IgD-negative memory B cell (primary cell): ENCODE results near the gene SLF1. TPM values are rescaled to one million over a fixed set of nuclear protein-coding genes. Genes with fewer than 3 reads are reported as not detected.

Source experiments
- H3K27ac Mint-ChIP-seq, 3 donors: one replicate each; pipeline ENCODE4 v1.8.0; 2020 to 2022; ENCODE audit warnings: mild to moderate bottlenecking in 3 of 3, mixed read lengths in 3 of 3, moderate library complexity in 1 of 3
- H3K27me3 Mint-ChIP-seq: one replicate; pipeline ENCODE4 v1.8.0; 2021; ENCODE audit warnings: mixed read lengths
- H3K36me3 Mint-ChIP-seq: one replicate; pipeline ENCODE4 v1.8.0; 2020; ENCODE audit warnings: mild to moderate bottlenecking, mixed read lengths
- H3K4me1 Mint-ChIP-seq, 3 donors: one replicate each; pipeline ENCODE4 v1.8.0; 2020 to 2022; ENCODE audit warnings: mixed read lengths in 3 of 3, mild to moderate bottlenecking in 1 of 3
- H3K4me3 Mint-ChIP-seq, 4 donors: one replicate each; pipeline ENCODE4 v1.8.0; 2020 to 2022; ENCODE audit warnings: mild to moderate bottlenecking in 4 of 4, mixed read lengths in 4 of 4, moderate library complexity in 3 of 4
- H3K9me3 Mint-ChIP-seq, 3 donors: one replicate each; pipeline ENCODE4 v1.8.0; 2020 to 2021; ENCODE audit warnings: mixed read lengths in 3 of 3, mild to moderate bottlenecking in 1 of 3
- polyA plus RNA-seq: library from polyadenylated mRNA; unstranded; fragments of 300-500 nt; fragmentation: Illumina TruSeq; gene quantifications from one replicate; pipeline ENCODE4 v1.2.3, GENCODE V29; 2021

Gene SLF1
- polyA plus RNA-seq, 1 donor from 2014 or later, result 3.9 TPM

DNA sequence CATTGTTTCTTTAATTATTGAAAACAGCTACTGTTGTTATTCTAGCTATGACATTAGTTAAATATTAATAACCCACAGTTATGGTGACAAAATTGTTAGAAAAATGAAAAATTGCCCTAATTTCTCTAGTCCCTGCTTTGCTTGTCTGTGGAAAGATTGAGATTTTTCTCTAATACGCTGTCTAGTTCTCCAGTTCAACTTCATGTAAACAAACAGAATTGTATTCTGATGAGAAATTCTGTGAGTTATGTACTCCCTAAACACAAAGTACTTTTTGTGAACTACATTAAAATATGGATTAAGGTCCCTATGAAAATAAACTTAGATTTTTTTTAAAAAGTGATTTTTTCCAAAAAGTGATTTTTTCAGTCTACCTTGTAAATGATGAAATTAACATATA, 8.7 kb downstream of the SLF1 start:
- Mint-ChIP-seq H3K27ac (no peak overlapping the region), H3K4me1 (peaks cover 11 to 23% (median 15%) of the 10 kb centered on the region in 3 donors), H3K36me3 (peaks cover 3% of the 10 kb centered on the region), H3K9me3 (no peaks in the 10 kb centered on the region), H3K27me3 (no peaks in the 10 kb centered on the region), H3K4me3 (peak overlapping the region in 1 of 4 donors; percentile 9)

DNA sequence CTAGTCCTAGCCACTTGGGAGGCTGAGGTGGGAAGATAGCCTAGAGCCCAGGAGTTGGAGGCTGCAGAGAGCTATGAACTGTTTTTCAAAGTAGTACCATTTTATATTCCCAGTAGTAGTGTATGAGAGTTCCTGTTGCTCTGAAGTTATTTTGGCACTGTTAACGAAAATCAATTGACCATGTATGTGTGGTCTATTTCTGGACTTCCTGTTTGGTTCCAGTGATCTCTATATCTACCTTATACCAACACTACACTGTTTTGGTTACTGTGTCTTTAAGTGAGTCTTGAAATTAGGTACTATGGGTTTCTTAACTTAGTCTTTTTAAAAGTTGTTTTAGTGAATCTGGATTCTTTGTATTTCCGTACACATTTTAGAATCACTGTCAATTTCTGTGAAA, 13.6 kb downstream of the SLF1 start:
- H3K4me1 Mint-ChIP-seq, result peaks cover 10 to 30% (median 13%) of the 10 kb centered on the region in 3 donors
- H3K9me3 Mint-ChIP-seq, result peaks cover 0 to 2% (median 0%) of the 10 kb centered on the region in 3 donors
- H3K36me3 Mint-ChIP-seq, result peaks cover 20% of the 10 kb centered on the region
- peak overlapping the region in 2 of 3 donors; percentile 31 to 36 for H3K27ac Mint-ChIP-seq
- no peaks in the 10 kb centered on the region for H3K27me3 Mint-ChIP-seq
- H3K4me3 Mint-ChIP-seq, result peak overlapping the region in 3 of 4 donors; percentile 23 to 67 (median 34)

DNA sequence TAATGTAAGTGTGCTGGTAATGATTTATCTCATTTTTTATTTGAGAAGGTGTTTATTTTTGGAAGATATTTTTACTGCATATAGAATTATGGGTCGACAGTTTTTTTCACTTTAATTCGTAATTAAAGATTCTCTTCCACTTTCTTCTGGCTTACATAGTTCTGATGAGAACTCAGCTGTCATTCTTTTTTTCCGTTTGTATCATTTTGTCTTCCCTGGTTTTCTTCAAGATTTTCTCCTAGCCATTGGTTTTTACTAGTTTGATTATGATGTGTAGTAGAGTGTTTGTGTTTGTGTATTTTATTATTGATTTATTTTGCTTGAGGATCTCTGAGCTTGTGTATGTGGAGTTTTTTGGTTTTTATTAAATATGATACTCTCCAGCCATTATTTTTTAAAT, 21.7 kb downstream of the SLF1 start:
- H3K9me3 Mint-ChIP-seq, result peaks cover 5 to 9% (median 6%) of the 10 kb centered on the region in 3 donors
- no peak overlapping the region for H3K4me3 Mint-ChIP-seq
- peaks cover 0 to 8% (median 3%) of the 10 kb centered on the region in 3 donors for H3K4me1 Mint-ChIP-seq
- peaks cover 33% of the 10 kb centered on the region for H3K36me3 Mint-ChIP-seq
- no peak overlapping the region for H3K27ac Mint-ChIP-seq
- no peaks in the 10 kb centered on the region for H3K27me3 Mint-ChIP-seq

DNA sequence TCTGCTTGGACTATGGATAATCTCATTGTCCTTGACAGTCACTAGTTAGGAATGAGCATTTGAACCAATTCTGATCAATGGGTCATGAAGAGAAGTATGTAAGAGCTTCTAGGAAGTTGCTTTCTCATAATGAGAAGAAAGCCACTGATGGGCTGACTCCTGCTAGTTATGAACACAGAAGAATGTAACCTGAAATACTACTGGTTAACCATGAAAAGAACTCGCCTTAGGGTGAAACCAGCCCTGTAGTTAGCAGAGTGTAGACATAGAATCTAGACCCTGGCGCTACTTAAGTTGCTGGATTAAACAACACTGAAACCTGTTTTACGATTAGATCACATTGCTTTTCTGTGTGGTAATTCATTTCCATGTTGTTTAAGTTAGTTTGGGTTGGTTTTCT, 26.6 kb downstream of the SLF1 start:
- peaks cover 20% of the 10 kb centered on the region for H3K36me3 Mint-ChIP-seq

GRCh38 chr5:94646758-94647157, 28.3 kb downstream of the SLF1 start:
- Mint-ChIP-seq H3K27ac (no peak overlapping the region), H3K36me3 (peaks cover 9% of the 10 kb centered on the region), H3K4me1 (peaks cover 0 to 4% (median 0%) of the 10 kb centered on the region in 3 donors), H3K27me3 (no peaks in the 10 kb centered on the region), H3K4me3 (no peak overlapping the region), H3K9me3 (no peaks in the 10 kb centered on the region)

More for the DNA sequence above, 26.6 kb downstream of the SLF1 start:
- H3K27me3 Mint-ChIP-seq, result no peaks in the 10 kb centered on the region
- H3K9me3 Mint-ChIP-seq, result peaks cover 2 to 8% (median 6%) of the 10 kb centered on the region in 3 donors
- no peak overlapping the region for H3K4me3 Mint-ChIP-seq
- H3K27ac Mint-ChIP-seq, result no peak overlapping the region
- peaks cover 0 to 4% (median 2%) of the 10 kb centered on the region in 3 donors for H3K4me1 Mint-ChIP-seq

GRCh38 chr5:94649874-94650273, 31.4 kb downstream of the SLF1 start:
- peaks cover 3 to 8% (median 5%) of the 10 kb centered on the region in 3 donors for H3K9me3 Mint-ChIP-seq
- no peak overlapping the region for H3K27ac Mint-ChIP-seq
- H3K27me3 Mint-ChIP-seq, result no peaks in the 10 kb centered on the region
- H3K4me3 Mint-ChIP-seq, result no peak overlapping the region
- peaks cover 16% of the 10 kb centered on the region for H3K36me3 Mint-ChIP-seq
- H3K4me1 Mint-ChIP-seq, result no peaks in the 10 kb centered on the region

GRCh38 chr5:94658272-94658671, 39.8 kb downstream of the SLF1 start:
- no peak overlapping the region for H3K27ac Mint-ChIP-seq
- H3K27me3 Mint-ChIP-seq, result no peaks in the 10 kb centered on the region
- H3K4me1 Mint-ChIP-seq, result peaks cover 0 to 3% (median 0%) of the 10 kb centered on the region in 3 donors
- H3K4me3 Mint-ChIP-seq, result peak overlapping the region in 1 of 4 donors; percentile 41
- H3K9me3 Mint-ChIP-seq, result peaks cover 11 to 46% (median 18%) of the 10 kb centered on the region in 3 donors
- peaks cover 43% of the 10 kb centered on the region for H3K36me3 Mint-ChIP-seq

DNA sequence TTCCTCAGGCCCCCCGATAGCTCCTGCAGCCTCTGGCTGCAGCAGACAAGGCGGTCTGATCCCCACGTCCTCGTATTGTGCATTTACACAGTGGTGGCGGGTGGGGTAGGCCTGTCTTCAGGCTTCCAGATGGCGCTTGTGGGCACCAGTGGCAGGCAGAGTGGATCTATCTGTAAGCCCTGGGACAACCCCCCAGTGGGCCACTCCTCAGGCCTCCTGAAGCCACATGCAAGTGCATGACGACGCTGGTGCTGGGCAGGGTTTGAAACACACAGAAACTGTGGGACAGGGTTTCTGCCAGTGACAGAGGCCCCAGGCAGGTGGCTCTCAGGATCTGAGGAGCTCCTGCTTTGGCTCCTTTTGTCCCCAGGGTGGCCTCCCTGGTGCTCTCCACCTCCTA, 42.0 kb downstream of the SLF1 start:
- H3K9me3 Mint-ChIP-seq, result peaks cover 6 to 31% (median 12%) of the 10 kb centered on the region in 3 donors
- H3K36me3 Mint-ChIP-seq, result peaks cover 33% of the 10 kb centered on the region
- no peak overlapping the region for H3K27ac Mint-ChIP-seq
- H3K4me3 Mint-ChIP-seq, result no peak overlapping the region
- H3K27me3 Mint-ChIP-seq, result no peaks in the 10 kb centered on the region
- peaks cover 0 to 3% (median 0%) of the 10 kb centered on the region in 3 donors for H3K4me1 Mint-ChIP-seq

GRCh38 chr5:94661086-94661485, 42.6 kb downstream of the SLF1 start:
- peaks cover 0 to 3% (median 0%) of the 10 kb centered on the region in 3 donors for H3K4me1 Mint-ChIP-seq
- no peaks in the 10 kb centered on the region for H3K27me3 Mint-ChIP-seq
- peaks cover 4 to 26% (median 10%) of the 10 kb centered on the region in 3 donors for H3K9me3 Mint-ChIP-seq
- peaks cover 27% of the 10 kb centered on the region for H3K36me3 Mint-ChIP-seq
- no peak overlapping the region for H3K27ac Mint-ChIP-seq
- peak overlapping the region in 1 of 4 donors; percentile 45 for H3K4me3 Mint-ChIP-seq

DNA sequence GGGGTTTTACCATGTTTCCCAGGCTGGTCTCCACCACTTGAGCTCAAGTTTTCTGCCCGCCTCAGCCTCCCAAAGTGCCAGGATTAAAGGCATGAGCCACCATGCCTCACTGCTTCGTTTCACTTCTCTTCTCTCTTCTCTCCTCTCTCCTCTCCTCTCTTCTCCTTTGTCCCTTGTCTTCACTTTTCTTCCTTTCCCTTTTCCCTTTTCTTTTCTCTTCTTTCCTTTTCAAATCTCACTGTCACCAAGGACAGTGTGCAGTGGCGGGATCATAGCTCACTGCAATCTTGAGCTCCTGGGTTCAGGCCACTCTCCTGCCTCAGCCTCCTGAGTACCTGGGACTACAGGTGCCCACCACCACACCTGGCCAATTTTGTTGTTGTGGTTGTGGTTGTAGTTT, 49.5 kb downstream of the SLF1 start:
- Mint-ChIP-seq H3K4me3 (no peak overlapping the region), H3K27ac (peak overlapping the region in 1 of 3 donors; percentile 78), H3K27me3 (no peaks in the 10 kb centered on the region), H3K4me1 (no peaks in the 10 kb centered on the region), H3K36me3 (peaks cover 5% of the 10 kb centered on the region), H3K9me3 (no peaks in the 10 kb centered on the region)

- Mint-ChIP-seq H3K36me3 (peaks cover 5% of the 10 kb centered on the region), H3K4me3 (no peak overlapping the region), H3K27me3 (no peaks in the 10 kb centered on the region), H3K27ac (no peak overlapping the region), H3K4me1 (no peaks in the 10 kb centered on the region), H3K9me3 (no peaks in the 10 kb centered on the region)
These were observed 52.3 kb downstream of the SLF1 start for GRCh38 chr5:94670726-94671125.

DNA sequence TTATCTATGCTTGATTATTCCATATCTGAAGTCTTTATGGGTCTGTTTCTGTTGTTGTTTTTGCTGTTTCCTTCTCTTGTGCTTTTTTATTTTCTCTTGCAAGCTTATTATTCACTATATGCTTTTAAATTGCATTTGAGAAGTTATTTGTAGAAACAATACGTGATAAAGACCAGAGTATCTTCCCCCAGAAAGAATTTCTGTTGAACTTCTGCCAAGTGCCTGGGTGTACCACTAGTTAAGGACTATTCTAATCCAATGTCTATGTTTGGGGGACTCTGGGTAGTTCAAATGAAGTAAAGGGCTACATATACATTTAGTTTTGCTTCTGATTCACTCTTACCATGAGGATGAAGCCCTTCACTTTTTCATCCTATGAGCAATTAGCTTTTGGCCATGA, 54.3 kb downstream of the SLF1 start:
- H3K36me3 Mint-ChIP-seq, result peaks cover 6% of the 10 kb centered on the region
- no peaks in the 10 kb centered on the region for H3K9me3 Mint-ChIP-seq
- no peaks in the 10 kb centered on the region for H3K4me1 Mint-ChIP-seq
- no peaks in the 10 kb centered on the region for H3K27me3 Mint-ChIP-seq
- H3K27ac Mint-ChIP-seq, result no peak overlapping the region
- H3K4me3 Mint-ChIP-seq, result no peak overlapping the region

DNA sequence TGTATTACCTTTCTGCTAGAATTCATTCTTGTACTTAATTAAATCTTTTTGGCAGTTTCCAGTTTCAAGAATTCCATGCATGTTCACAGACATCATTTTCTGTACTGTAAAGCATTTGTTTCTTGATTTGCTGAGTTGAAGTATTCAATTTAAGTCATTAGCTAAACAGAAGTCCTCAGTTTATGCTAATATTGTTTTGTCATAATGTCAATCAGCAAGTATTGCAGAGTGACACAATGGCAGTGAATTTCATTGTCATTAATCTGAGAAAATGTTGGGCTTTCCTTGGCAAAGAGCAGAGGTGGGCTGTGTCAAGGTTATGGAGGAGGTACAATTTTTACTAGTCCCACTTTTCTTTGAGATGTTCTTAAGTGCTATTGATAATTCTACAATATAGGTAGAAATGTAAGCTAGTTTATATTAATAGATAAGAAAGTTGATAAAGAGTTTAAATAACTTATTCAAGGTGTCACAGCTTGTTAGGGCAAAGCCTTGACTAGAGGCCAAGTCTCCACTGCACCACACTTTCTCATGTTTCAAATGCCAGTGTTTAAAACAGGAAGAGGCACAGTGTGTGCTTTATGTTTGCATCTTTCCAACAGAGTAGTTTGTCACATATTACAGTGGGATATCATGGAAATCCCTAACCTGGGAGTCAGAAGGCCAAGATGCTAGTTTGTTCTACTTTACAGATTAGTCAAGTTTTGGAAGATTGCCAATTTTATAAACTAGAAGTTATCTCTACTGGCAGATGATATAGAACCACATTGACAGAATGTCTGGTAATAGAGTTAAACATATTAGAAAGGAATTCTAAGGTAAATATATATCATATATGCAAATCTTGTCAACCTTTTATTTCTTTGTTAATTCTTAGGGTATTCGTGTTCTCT, 56.3 kb downstream of the SLF1 start:
- no peak overlapping the region for H3K27ac Mint-ChIP-seq

GRCh38 chr5:94675965-94676618, 57.6 kb downstream of the SLF1 start:
- no peaks in the 10 kb centered on the region for H3K9me3 Mint-ChIP-seq
- H3K4me3 Mint-ChIP-seq, result no peak overlapping the region
- H3K36me3 Mint-ChIP-seq, result peaks cover 3% of the 10 kb centered on the region
- no peak overlapping the region for H3K27ac Mint-ChIP-seq
- H3K4me1 Mint-ChIP-seq, result no peaks in the 10 kb centered on the region
- no peaks in the 10 kb centered on the region for H3K27me3 Mint-ChIP-seq

More for the DNA sequence above, 56.3 kb downstream of the SLF1 start:
- Mint-ChIP-seq H3K4me1 (no peaks in the 10 kb centered on the region), H3K27me3 (no peaks in the 10 kb centered on the region), H3K36me3 (peaks cover 3% of the 10 kb centered on the region), H3K4me3 (no peak overlapping the region), H3K9me3 (no peaks in the 10 kb centered on the region)

DNA sequence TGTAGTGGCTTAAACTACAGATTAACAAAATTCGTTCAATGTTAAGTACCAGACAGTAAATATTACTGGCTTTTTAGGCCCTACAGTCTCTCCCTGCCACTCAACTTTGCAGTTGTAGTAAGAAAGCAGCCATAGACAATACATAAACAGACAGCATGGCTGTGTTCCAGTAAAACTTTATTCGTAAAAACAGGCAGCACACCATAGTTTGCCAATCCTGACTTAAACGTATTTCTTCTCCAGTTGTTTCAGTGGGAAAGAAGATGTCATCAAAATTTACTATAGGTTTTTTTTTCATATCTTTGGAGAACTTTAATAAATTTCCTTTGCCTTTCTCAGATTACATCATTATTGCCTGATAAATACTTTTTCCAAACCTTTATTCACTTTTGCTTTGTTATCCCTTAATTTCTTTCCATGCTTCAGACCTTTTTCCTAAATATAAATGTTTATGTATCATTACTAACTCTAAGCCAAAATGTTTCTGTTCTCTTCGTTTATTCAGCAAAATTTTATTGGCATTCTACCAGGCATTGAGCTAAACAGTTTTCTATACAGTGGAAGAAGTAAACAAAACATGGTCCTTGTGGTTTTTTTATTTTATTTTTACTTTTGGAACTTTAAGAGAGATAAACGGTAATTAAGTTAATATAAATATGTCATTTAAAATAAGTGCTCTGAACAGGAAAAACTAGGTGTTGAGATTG, 64.5 kb downstream of the SLF1 start:
- Mint-ChIP-seq H3K4me3 (no peak overlapping the region), H3K9me3 (no peaks in the 10 kb centered on the region), H3K36me3 (peaks cover 10% of the 10 kb centered on the region), H3K27me3 (no peaks in the 10 kb centered on the region), H3K4me1 (no peaks in the 10 kb centered on the region), H3K27ac (no peak overlapping the region)
